Uterus (tissue), 2 donors: ENCODE results near the gene FAM110D.

ENCODE experiments used
- CTCF ChIP-seq, 4 experiments: fragments of 200-600 bp in 2 of 4; fragments of 450-650 bp in 2 of 4; sonication (generic) in 2 of 4; IDR thresholded peaks; one replicate each; pipeline ENCODE4 v1.5.1; 2016 to 2019; ENCODE audit warnings: antibody characterized with exemption in 4 of 4, mild to moderate bottlenecking in 2 of 4, moderate library complexity in 1 of 4
- POLR2A ChIP-seq, 2 donors: fragments of 450-650 bp; IDR thresholded peaks; one replicate each; pipeline ENCODE4 v1.6.1; 2016; ENCODE audit warnings: antibody characterized with exemption in 2 of 2, mild to moderate bottlenecking in 1 of 2, moderate library complexity in 1 of 2

DNA sequence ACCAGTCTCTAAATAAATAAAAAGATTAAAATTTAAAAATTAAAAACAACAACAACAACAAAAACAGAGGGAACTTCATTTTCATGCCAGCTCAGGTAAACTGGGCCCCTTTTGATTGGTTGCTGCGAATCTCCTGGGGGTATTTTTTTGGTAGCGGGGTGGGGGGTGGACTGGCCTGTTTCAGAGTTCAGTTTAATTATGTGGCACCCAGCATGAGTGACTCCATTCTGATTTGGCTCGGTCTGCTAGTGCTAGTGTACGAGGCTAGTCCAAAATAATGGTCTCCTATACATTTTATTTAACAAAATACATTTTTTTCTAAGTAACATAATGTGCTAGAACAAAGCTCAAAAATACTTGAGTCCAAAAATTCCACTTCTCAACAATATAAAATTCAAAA, 29.1 kb upstream of the FAM110D start:
- no peak for TF ChIP-seq CTCF (IDR thresholded peaks at IDR 0.05)
- TF ChIP-seq POLR2A (IDR thresholded peaks at IDR 0.05) = no peak
